ENCODE data around the gene OVCA2. TPM values are rescaled to one million over a fixed set of nuclear protein-coding genes. Genes with fewer than 3 reads are reported as not detected.

OVCA2 gene
- total RNA-seq, 4 donors from 2014 or later = 18.6 to 37.3 (median 35.0) TPM

DNA sequence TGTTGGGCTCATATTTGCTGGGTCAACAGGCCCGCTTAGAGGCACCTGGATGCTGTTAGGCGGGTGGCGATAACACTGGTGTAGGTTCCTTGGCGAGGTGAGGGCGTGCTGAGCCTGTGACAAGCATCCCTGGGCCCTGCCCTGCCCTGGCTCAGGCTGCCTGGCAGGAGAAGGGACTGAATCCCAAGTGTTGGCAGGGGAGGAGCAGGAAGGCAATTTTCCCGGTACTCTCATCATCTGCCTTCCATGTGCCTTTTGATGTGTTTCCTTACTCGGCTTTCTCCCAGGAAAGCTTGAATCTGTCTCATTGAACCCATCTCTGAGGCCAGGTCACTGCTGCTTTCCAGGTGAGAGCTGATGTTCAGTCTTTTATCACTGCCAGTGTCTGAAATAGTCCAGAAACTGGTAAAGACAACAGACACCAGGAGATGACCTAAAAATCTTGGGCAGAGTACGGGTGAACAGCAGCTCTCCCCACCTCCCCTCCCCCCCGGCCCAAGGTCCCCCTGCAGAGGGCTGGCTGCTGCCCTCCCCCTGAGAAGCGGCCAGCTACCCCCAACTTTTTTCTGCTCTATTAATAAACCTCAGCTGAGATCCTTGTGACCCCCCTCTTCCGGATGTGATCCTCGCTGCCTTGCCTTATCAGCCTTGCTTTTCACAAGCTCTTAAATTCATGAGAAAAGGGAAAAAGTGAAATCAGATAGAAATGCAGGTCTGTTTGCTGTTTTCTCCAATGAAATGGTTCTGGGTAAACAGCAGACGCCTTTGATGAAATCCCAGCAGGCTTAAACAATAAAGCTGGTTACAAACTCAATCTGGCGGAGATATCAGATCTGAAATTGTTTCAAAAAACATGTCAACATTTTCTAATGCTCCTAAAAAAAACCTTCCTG, 45.7 kb upstream of the OVCA2 start:
- no peak overlapping the region for H3K27ac ChIP-seq
- TF ChIP-seq POLR2A (IDR thresholded peaks at IDR 0.05) (no peak), EP300 (IDR thresholded peaks at IDR 0.05) (no peak)
- TF ChIP-seq, protein P1, sequence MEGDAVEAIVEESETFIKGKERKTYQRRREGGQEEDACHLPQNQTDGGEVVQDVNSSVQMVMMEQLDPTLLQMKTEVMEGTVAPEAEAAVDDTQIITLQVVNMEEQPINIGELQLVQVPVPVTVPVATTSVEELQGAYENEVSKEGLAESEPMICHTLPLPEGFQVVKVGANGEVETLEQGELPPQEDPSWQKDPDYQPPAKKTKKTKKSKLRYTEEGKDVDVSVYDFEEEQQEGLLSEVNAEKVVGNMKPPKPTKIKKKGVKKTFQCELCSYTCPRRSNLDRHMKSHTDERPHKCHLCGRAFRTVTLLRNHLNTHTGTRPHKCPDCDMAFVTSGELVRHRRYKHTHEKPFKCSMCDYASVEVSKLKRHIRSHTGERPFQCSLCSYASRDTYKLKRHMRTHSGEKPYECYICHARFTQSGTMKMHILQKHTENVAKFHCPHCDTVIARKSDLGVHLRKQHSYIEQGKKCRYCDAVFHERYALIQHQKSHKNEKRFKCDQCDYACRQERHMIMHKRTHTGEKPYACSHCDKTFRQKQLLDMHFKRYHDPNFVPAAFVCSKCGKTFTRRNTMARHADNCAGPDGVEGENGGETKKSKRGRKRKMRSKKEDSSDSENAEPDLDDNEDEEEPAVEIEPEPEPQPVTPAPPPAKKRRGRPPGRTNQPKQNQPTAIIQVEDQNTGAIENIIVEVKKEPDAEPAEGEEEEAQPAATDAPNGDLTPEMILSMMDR (IDR thresholded peaks at IDR 0.05) = no peak
- DNase-seq (ENCODE audit: low spot score in 2 of 2) = no peak
- no peaks in the 10 kb centered on the region for H3K36me3 ChIP-seq
- H3K9me3 ChIP-seq = no peaks in the 10 kb centered on the region
- H3K4me3 ChIP-seq = no peak overlapping the region
- peaks cover 0 to 38% of the 10 kb centered on the region in 2 donors for H3K27me3 ChIP-seq
- peaks cover 0 to 38% (median 18%) of the 10 kb centered on the region in 4 donors for H3K4me1 ChIP-seq
- WGBS, 2 donors = 71 to 82% methylated on average over 14 of the region's 14 CpGs

DNA sequence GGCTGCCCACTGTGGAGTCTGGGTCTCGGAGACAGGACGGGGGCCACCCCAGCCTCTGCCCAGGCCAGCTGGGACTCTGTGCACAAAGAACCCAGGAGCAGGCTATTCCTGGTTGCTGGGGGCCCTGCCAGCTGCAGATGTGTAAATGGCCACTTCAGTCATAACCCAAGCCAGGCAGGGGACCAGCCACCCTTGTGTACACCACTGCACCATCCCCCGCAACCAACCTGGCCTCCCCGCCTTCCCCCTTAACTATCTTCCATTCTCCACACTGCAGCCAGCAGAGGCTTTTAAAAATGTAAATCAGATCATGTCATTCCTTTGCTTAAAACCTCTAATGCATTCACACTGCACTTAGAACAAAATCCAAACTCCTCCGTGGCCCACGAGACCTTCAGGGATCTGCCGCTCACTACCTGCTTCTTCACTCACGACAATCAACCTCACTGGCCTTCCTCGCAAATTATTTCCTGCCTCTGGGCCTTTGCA, 45.0 kb upstream of the OVCA2 start:
- Histone ChIP-seq H3K4me1 (peaks cover 0 to 38% (median 18%) of the 10 kb centered on the region in 4 donors), H3K27ac (no peak overlapping the region), H3K27me3 (peaks cover 0 to 34% of the 10 kb centered on the region in 2 donors), H3K36me3 (no peaks in the 10 kb centered on the region), H3K4me3 (no peak overlapping the region), H3K9me3 (no peaks in the 10 kb centered on the region)
- TF ChIP-seq POLR2A (IDR thresholded peaks at IDR 0.05) (no peak), EP300 (IDR thresholded peaks at IDR 0.05) (no peak)
- TF ChIP-seq, protein P1 (IDR thresholded peaks at IDR 0.05) = no peak
- DNase-seq (ENCODE audit: low spot score in 2 of 2) = no peak
- whole genome bisulfite sequencing, 2 donors = 86 to 91% methylated on average over 9 of the region's 9 CpGs

DNA sequence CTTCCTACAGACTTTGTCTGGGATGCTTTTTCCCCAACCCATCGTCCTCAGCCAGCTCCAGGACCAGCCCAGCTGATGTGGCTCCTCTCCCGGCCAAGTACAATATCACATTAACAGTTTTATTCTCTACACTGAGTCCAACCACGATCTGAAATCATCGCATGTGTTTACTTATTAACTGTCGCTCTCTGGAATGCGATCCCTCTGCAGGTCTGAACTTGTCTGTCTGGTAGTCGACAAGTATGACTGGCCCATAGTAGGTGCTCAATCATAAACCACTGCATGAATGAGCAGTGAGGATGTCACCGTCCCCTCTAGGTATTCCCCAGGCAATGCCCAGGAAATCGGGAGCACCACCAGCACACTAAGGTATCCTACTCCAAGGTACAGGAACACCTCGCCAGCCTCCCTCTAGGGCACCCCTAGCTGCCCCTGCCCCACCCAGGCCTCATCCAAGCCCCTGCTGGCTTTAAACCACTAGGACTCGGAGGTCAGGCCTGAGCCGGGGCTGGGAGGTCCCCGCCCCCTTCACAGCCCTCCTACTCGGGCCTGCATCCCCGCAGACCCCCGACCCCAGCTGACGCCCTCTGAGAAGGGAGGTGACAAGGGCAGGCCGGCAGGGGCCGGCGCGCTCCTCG, 44.4 kb upstream of the OVCA2 start:
- peaks cover 0 to 38% (median 18%) of the 10 kb centered on the region in 4 donors for H3K4me1 ChIP-seq
- peak overlapping the region; percentile 29 to 51 (median 40) for H3K4me3 ChIP-seq
- H3K36me3 ChIP-seq = no peaks in the 10 kb centered on the region
- no peak for TF ChIP-seq POLR2A (IDR thresholded peaks at IDR 0.05)
- H3K9me3 ChIP-seq = no peaks in the 10 kb centered on the region
- peak overlapping the region; percentile 8 to 67 (median 58) for H3K27ac ChIP-seq
- no peak for DNase-seq (ENCODE audit: low spot score in 2 of 2)
- 44 to 68% methylated on average over 10 to 22 of the region's 22 CpGs for WGBS, 2 donors
- H3K27me3 ChIP-seq = peaks cover 0 to 32% of the 10 kb centered on the region in 2 donors

DNA sequence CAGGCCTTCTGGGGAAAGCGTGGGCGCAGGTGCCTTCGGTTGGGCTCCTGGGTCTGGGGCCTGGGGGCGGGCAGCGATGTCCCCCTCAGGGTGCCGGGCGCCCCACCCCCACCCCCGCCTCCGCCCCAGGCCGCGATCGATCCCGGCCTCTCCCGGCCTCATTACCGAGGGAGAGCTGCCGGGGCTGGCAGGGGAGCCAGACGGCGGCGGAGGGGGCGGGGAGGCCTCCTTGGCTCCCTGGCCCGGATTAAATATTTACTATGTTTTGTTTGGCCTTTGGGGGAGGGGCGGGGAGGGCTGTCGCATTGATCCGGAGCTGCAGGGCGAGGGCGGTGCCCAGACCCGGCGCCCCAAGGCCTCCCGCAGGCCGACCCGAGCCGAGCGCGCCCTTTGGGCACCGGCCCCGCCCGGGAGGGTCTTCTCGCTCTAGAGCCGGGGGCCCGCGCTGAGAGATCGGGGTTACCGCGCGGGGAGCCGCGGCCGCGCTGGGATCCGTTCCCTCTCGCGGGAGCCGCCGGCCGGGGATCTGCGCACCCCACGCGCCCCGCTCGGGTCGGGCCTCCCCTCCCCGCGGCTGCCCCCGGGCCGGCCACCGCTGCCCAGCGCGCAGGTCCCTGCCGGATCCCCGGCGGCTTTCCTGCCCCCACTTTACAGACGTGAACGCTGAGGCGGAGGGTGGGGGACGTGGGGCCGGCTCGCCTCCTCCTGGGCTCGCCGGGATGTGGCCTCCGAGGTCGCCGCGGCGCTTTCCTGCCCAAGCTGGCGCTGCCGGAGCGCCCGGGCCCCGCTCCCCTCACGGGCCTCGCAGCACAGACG, 43.7 kb upstream of the OVCA2 start:
- no peak for DNase-seq (ENCODE audit: low spot score in 2 of 2)
- Histone ChIP-seq H3K27ac (peak overlapping the region; percentile 8 to 67 (median 58)), H3K4me3 (peak overlapping the region; percentile 29 to 51 (median 40)), H3K27me3 (peaks cover 0 to 32% of the 10 kb centered on the region in 2 donors), H3K4me1 (peaks cover 0 to 44% (median 18%) of the 10 kb centered on the region in 4 donors), H3K9me3 (no peaks in the 10 kb centered on the region), H3K36me3 (no peaks in the 10 kb centered on the region)
- WGBS, 2 donors = 1 to 2% methylated on average over 12 to 42 of the region's 92 CpGs
- no peak for TF ChIP-seq POLR2A (IDR thresholded peaks at IDR 0.05)
- TF ChIP-seq, protein P1 (IDR thresholded peaks at IDR 0.05) = no peak
- TF ChIP-seq EP300 (IDR thresholded peaks at IDR 0.05) = no peak

DNA sequence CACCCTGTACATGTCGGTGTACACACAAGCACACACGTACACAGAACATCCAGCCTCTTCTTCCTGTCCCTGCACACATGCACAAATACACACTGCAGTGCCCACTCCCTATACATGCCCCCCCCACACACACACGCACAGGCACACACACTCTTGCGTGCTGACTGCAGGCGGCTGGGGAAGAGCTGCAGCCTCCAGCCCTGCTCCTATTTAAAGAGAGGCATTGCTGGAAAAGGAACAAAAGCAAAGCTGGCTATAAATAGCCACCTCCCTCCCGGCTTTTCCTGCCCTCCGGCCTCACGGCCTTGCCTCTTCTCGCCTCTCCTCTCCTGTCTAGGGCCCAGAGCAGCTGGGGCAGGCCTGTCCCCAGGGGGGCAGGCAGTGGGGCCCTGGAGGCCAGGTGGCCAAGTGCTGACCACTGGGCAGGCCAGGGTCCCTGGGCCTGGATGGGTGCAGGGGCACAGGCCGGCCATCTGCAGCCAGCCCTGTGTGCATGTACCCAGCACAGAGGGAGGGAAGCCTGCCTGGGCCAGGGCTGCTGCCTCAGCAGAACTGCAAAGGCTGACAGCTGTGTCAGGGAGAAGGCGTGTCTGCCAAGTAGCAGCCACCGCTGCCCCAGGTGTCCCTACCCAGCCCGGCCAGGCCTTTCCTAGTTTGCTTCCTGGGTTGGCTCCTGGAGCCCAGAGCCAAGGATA, 42.1 kb upstream of the OVCA2 start:
- Histone ChIP-seq H3K9me3 (no peaks in the 10 kb centered on the region), H3K36me3 (no peaks in the 10 kb centered on the region), H3K4me1 (peaks cover 0 to 44% (median 18%) of the 10 kb centered on the region in 4 donors), H3K4me3 (no peak overlapping the region), H3K27ac (peak overlapping the region in 3 of 4 donors; percentile 4 to 70 (median 63)), H3K27me3 (peaks cover 0 to 27% of the 10 kb centered on the region in 2 donors)
- TF ChIP-seq POLR2A (IDR thresholded peaks at IDR 0.05) (no peak), EP300 (IDR thresholded peaks at IDR 0.05) (no peak)
- TF ChIP-seq, protein P1 (IDR thresholded peaks at IDR 0.05) = no peak
- DNase-seq (ENCODE audit: low spot score in 2 of 2) = no peak
- WGBS, 2 donors = 25 to 27% methylated on average over 12 to 13 of the region's 13 CpGs
